HEK293T (cell line): ENCODE data around the gene TMEM151B.

Experiments
- CTCF ChIA-PET: fragments of 350-600 bp; formaldehyde crosslinking; extraction: SDS; loops from one replicate; lab custom pipeline; 2021; ENCODE audit warnings: antibody characterized with exemption, inconsistent platforms; lab: Yijun Ruan, JAX
- POLR2A ChIA-PET: fragments of 350-600 bp; formaldehyde crosslinking; extraction: SDS; loops from one replicate; lab custom pipeline; 2020; ENCODE audit warnings: antibody characterized with exemption, inconsistent platforms; lab: Yijun Ruan, JAX
- DNase-seq: peaks from one replicate; pipeline ENCODE4 v3.0.0; 2012; ENCODE audit warnings: mixed read lengths; ENCODE audit errors: extremely low spot score
- ARNT ChIP-seq: fragments of 450-650 bp; IDR thresholded peaks from 2 replicates; pipeline ENCODE4 v1.6.1; 2017; ENCODE audit warnings: mild to moderate bottlenecking
- BHLHE40 ChIP-seq: fragments of 450-650 bp; IDR thresholded peaks from 2 replicates; pipeline ENCODE4 v1.6.1; 2016; ENCODE audit warnings: mild to moderate bottlenecking, moderate library complexity, borderline replicate concordance
- CTBP1 ChIP-seq: fragments of 450-650 bp; IDR thresholded peaks from 2 replicates; pipeline ENCODE4 v1.6.1; 2016; ENCODE audit warnings: borderline replicate concordance
- ELF4 ChIP-seq: fragments of 450-650 bp; IDR thresholded peaks from 2 replicates; pipeline ENCODE4 v1.6.1; 2017; ENCODE audit warnings: antibody characterized with exemption
- FOXA1 ChIP-seq: fragments of 450-650 bp; IDR thresholded peaks from 2 replicates; pipeline ENCODE4 v1.6.1; 2016; ENCODE audit warnings: mild to moderate bottlenecking
- FOXK2 ChIP-seq: fragments of 450-650 bp; IDR thresholded peaks from 2 replicates; pipeline ENCODE4 v1.6.1; 2016; ENCODE audit warnings: mild to moderate bottlenecking
- FOXM1 ChIP-seq: fragments of 450-650 bp; IDR thresholded peaks from 2 replicates; pipeline ENCODE4 v1.6.1; 2017; ENCODE audit warnings: mild to moderate bottlenecking, borderline replicate concordance
- HDGF ChIP-seq: fragments of 450-650 bp; IDR thresholded peaks from 2 replicates; pipeline ENCODE4 v1.6.1; 2017; ENCODE audit warnings: antibody characterized with exemption, borderline replicate concordance
- L3MBTL2 ChIP-seq: fragments of 450-650 bp; conservative IDR thresholded peaks from 2 replicates; pipeline ENCODE4 v1.6.1; 2016; ENCODE audit warnings: mild to moderate bottlenecking
- LEF1 ChIP-seq: fragments of 450-650 bp; IDR thresholded peaks from 2 replicates; pipeline ENCODE4 v1.6.1; 2017; ENCODE audit warnings: mild to moderate bottlenecking, borderline replicate concordance
- NFRKB ChIP-seq: fragments of 450-650 bp; IDR thresholded peaks from 2 replicates; pipeline ENCODE4 v1.6.1; 2016; ENCODE audit warnings: mild to moderate bottlenecking, moderate library complexity
- PKNOX1 ChIP-seq: fragments of 450-650 bp; IDR thresholded peaks from 2 replicates; pipeline ENCODE4 v1.6.1; 2016
- SP1 ChIP-seq: fragments of 450-650 bp; IDR thresholded peaks from 2 replicates; pipeline ENCODE4 v1.6.1; 2017
- SUZ12 ChIP-seq: fragments of 450-650 bp; IDR thresholded peaks from 2 replicates; pipeline ENCODE4 v1.6.1; 2016; ENCODE audit warnings: mild to moderate bottlenecking
- TARDBP ChIP-seq: fragments of 450-650 bp; IDR thresholded peaks from 2 replicates; pipeline ENCODE4 v1.6.1; 2016
- ZNF384 ChIP-seq: fragments of 450-650 bp; IDR thresholded peaks from 2 replicates; pipeline ENCODE4 v1.6.1; 2016

Gene TMEM151B

GRCh38 chr6:44235269-44235668, 35.0 kb upstream of the TMEM151B start:
- CTCF ChIA-PET, result interaction anchor here (0.7 to 3.2 kb wide), 11 partner anchors 8 to 124 kb away, joined by 3 to 15 read pairs (median 4); partner anchors contain the start of gene SLC29A1
- POLR2A ChIA-PET, result interaction anchor here (1.0 to 5.6 kb wide), 4 partner anchors 10 to 16 kb away, joined by 3 to 49 read pairs (median 4); partner anchors contain the start of genes HSP90AB1 and SLC29A1
- DNase-seq, result no peak

DNA sequence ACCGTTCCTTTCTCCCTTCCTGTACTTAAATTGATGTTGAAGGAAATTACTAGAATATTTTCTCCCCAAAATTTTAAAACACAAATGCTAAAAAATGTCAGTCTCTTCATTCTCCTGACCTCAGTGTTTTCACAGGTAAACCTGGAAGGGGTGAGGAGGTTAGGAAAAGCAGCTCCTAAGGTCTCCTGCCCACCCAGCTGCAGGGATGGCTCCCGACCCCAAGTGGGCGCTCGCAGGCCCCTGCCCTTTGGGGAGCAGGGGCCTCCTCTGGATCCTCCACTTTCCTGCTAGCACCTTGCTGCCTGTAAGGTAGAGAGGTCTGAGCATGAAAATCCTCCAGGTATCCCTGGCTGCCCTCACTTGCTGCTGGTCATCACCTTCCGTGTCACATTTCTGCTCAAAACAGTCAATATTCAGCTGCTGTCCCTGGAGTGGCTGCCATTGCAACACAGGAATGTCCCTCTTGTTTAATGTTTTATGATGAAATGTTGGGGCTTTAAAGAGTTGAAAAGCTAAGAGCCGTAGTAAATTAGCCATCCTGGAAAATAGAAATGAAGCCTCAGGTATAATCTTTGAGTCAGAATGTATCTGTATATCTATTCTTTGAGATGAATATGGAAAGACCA, 34.2 kb upstream of the TMEM151B start:
- POLR2A ChIA-PET, result interaction anchor here (0.7 to 5.6 kb wide), 5 partner anchors 10 to 21 kb away, joined by 3 to 49 read pairs (median 6); partner anchors contain the start of genes HSP90AB1, SLC29A1 and SLC35B2
- CTCF ChIA-PET, result interaction anchor here (0.7 to 3.2 kb wide), 8 partner anchors 8 to 64 kb away, joined by 3 to 15 read pairs (median 6); partner anchors contain the start of genes HSP90AB1, SLC29A1 and SLC35B2
- no peak for DNase-seq
- TF ChIP-seq NFRKB, result no peak
- TF ChIP-seq ZNF384, result no peak
- TF ChIP-seq FOXA1, result no peak
- TF ChIP-seq L3MBTL2, result no peak
- TF ChIP-seq FOXK2, result no peak
- no peak for TF ChIP-seq BHLHE40

More at GRCh38 chr6:44235269-44235668, 35.0 kb upstream of the TMEM151B start:
- TF ChIP-seq FOXA1 (no peak), ELF4 (no peak), PKNOX1 (no peak), BHLHE40 (no peak), LEF1 (no peak), FOXK2 (no peak), ZNF384 (no peak), NFRKB (no peak), CTBP1 (no peak), HDGF (no peak), L3MBTL2 (no peak), FOXM1 (no peak), SP1 (no peak), SUZ12 (no peak), ARNT (no peak), TARDBP (no peak)

DNA sequence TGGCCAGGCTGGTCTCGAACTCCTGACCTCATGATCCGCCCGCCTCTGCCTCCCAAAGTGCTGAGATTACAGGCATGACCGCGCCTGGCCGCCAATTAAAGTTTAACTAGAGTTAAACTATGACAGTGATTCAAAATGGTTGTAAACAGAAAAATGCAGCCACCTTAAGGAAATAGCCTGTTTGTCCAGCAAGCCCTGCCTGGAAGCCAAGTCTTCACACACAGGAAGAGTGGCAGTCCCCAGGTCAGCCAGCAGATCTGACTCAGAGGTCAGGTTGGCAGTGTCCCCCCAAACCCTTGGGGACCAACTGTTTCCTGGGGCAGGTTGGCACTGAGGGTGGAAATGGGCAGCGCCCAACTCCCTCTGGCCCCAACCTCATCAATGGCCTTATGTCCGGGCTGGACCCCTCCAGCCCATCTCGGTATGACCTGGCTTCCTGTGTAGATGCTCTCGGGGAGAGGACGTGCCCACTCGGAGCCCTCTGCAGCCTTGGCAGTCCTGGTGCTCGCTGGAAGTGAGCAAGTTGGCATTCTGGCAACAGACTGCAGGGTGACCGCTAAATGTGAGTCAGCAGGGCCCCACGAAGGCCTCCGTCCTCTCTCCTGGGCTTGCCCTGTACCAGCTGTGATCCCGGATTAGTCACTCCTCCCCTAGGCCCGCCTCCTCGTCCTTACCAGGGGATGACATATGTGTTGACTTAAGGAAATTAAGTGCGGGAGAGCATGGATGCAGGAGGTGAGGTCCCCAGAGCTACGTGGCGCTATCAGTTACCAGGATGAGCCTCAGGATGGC, 33.0 kb upstream of the TMEM151B start:
- peak; percentile 67 for DNase-seq
- POLR2A ChIA-PET, result interaction anchor here (0.6 to 5.6 kb wide), 8 partner anchors 10 to 68 kb away, joined by 4 to 49 read pairs (median 4); partner anchors contain the start of genes HSP90AB1, SLC29A1 and SLC35B2
- CTCF ChIA-PET, result interaction anchor here (0.7 to 1.7 kb wide), 10 partner anchors 9 to 203 kb away, joined by 3 to 11 read pairs (median 6); partner anchors contain the start of genes HSP90AB1, SLC29A1 and SLC35B2
- TF ChIP-seq FOXM1, result no peak
- no peak for TF ChIP-seq HDGF
- no peak for TF ChIP-seq ZNF384

DNA sequence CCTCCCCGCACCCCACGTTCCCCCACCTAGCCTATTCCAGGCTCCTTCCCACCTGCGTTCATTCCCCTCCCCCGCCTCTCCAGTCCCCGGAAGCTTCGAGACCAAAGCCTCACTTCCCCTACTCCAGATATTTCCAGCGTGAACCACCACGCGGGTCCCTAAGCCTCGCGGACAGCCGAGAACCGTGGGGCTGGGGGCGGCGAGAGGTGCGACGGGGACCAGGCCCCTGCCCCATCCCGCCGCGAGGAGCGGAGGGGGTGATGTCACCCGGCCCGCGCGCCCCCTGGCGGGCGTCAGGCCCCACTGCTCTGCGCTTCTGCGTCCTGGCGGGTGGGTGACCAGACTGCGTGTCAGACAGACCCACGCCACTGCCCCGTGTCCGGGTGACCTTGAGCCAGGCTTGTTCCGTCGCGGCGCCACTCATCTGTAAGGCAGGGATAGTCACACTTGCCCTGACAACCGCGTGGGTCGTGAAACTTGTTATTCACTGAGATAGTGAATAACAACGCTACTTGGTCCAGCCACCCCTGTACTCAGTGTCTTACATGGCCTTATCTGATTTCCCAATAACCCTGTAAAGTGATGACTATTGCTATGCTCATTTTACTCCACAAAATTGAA, 32.3 kb upstream of the TMEM151B start:
- peak; percentile 86 for DNase-seq
- TF ChIP-seq TARDBP, result peak; percentile 63; the same call in 1 of the 2 replicates
- TF ChIP-seq L3MBTL2, result peak; percentile 73
- 0 out of 2 replicates have a peak, but pooled peaks have one; percentile 5 for TF ChIP-seq ARNT
- no peak for TF ChIP-seq SUZ12

GRCh38 chr6:44238687-44239350, 31.4 kb upstream of the TMEM151B start:
- no peak for DNase-seq
- TF ChIP-seq FOXK2 (no peak), SUZ12 (no peak), NFRKB (no peak), CTBP1 (no peak), ELF4 (no peak), L3MBTL2 (no peak), PKNOX1 (no peak), FOXA1 (no peak), SP1 (no peak), ZNF384 (no peak), FOXM1 (no peak)
- ChIA-PET CTCF (no interaction called here), POLR2A (interaction anchor here (5.6 kb wide), 1 partner anchor 8 kb away, joined by 49 read pairs; the partner anchor contains the start of gene HSP90AB1)

More for the DNA sequence above, 32.3 kb upstream of the TMEM151B start:
- ChIA-PET CTCF (interaction anchor here (0.8 to 1.6 kb wide), 6 partner anchors 9 to 202 kb away, joined by 3 to 11 read pairs (median 4); partner anchors contain the start of genes HSP90AB1, SLC29A1 and SLC35B2), POLR2A (interaction anchor here (0.6 to 5.6 kb wide), 7 partner anchors 9 to 68 kb away, joined by 4 to 49 read pairs (median 4); partner anchors contain the start of genes HSP90AB1, SLC29A1 and SLC35B2)

DNA sequence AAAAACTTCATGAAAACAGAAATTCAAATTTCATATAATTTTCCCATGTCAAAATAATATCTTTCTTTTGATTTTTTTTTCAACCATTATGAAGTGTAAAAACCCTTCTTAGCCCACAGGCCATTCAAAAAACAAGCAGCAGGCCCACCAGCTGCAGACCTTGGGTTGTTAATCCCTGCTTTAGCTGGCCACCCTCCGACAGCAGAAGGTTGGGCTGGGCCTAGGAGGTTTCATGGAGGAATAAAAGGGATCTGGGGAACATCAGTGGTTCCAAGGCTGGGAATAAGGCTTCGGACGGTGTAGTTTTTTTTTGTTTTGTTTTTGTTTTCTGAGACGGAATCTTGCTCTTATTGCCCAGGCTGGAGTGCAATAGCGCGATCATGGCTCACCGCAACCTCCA, 26.9 kb upstream of the TMEM151B start:
- no peak for DNase-seq
- ChIA-PET POLR2A (no interaction called here), CTCF (interaction anchor here (0.8 to 1.0 kb wide), 2 partner anchors 9 to 14 kb away, joined by 3 to 6 read pairs; no protein-coding TSS in a partner anchor)
- TF ChIP-seq SUZ12 (no peak), BHLHE40 (no peak), HDGF (no peak), SP1 (no peak), LEF1 (no peak), ARNT (no peak)
